HEK293 (cell line): Measurements from ENCODE around the gene RFX2.
A peak's percentile ranks its signal among the peaks of the same experiment; 100 is the strongest.

Experiments used
- CTCF ChIA-PET: fragments of 350-600 bp; formaldehyde crosslinking; extraction: SDS; loops from one replicate; lab custom pipeline; 2021; ENCODE audit warnings: antibody characterized with exemption; lab: Yijun Ruan, JAX
- POLR2A ChIA-PET: fragments of 300-600 bp; formaldehyde crosslinking; extraction: SDS; loops from one replicate; lab custom pipeline; 2020; ENCODE audit warnings: antibody characterized with exemption, inconsistent platforms; lab: Yijun Ruan, JAX
- H3K27ac ChIP-seq: fragments of 200-500 bp; sonication (Bioruptor generic); 2 replicates; pipeline ENCODE4 v1.5.1; 2014; ENCODE audit warnings: low read depth, low read length, control low read depth, inconsistent platforms; ENCODE audit errors: extremely low read depth
- H3K36me3 ChIP-seq, 2 experiments: fragments of 200-500 bp in 1 of 2; sonication (Bioruptor generic) in 1 of 2; 1 replicate in 1 of 2; 2 replicates in 1 of 2; pipeline ENCODE4 v1.5.1; 2014 to 2017; ENCODE audit warnings: inconsistent platforms in 2 of 2, low read length in 2 of 2; ENCODE audit not compliant: control insufficient read depth in 2 of 2, insufficient read depth in 1 of 2
- H3K4me1 ChIP-seq: fragments of 200-500 bp; sonication (Bioruptor generic); 2 replicates; pipeline ENCODE4 v1.5.1; 2014; ENCODE audit warnings: mild to moderate bottlenecking, low read length, inconsistent platforms; ENCODE audit not compliant: control insufficient read depth, insufficient read depth
- H3K4me3 ChIP-seq: 2 replicates; pipeline ENCODE4 v1.5.1; 2011; ENCODE audit warnings: low read depth, mild to moderate bottlenecking, control low read depth, low read length, moderate library complexity
- H3K9me3 ChIP-seq: fragments of 200-500 bp; sonication (Bioruptor generic); 2 replicates; pipeline ENCODE4 v1.5.1; 2014; ENCODE audit warnings: low read depth, low read length, inconsistent platforms; ENCODE audit not compliant: control insufficient read depth, insufficient read depth
- MEIS1 ChIP-seq: sonication (generic); formaldehyde crosslinking; IDR thresholded peaks from 2 replicates; pipeline ENCODE4 v1.8.1; 2022; ENCODE audit warnings: missing genetic modification reagents, mild to moderate bottlenecking, borderline replicate concordance
- PRDM1 ChIP-seq: fragments of 450-650 bp; formaldehyde crosslinking; IDR thresholded peaks from 2 replicates; pipeline ENCODE4; 2016; ENCODE audit warnings: missing biosample characterization, missing genetic modification characterization
- SP2 ChIP-seq: fragments of 450-650 bp; formaldehyde crosslinking; IDR thresholded peaks from 2 replicates; pipeline ENCODE4 v1.5.1; 2016; ENCODE audit warnings: missing biosample characterization, missing genetic modification characterization
- ZNF146 ChIP-seq: fragments of 450-650 bp; formaldehyde crosslinking; IDR thresholded peaks from 2 replicates; pipeline ENCODE4 v1.5.1; 2016; ENCODE audit warnings: missing biosample characterization, missing genetic modification characterization
- ZNF157 ChIP-seq: fragments of 450-650 bp; formaldehyde crosslinking; IDR thresholded peaks from 2 replicates; pipeline ENCODE4 v1.5.1; 2016; ENCODE audit warnings: missing biosample characterization, missing genetic modification characterization
- ZNF169 ChIP-seq: fragments of 450-650 bp; formaldehyde crosslinking; IDR thresholded peaks from 2 replicates; pipeline ENCODE4 v1.5.1; 2016; ENCODE audit warnings: missing biosample characterization, missing genetic modification characterization
- ZNF221 ChIP-seq: fragments of 450-650 bp; formaldehyde crosslinking; IDR thresholded peaks from 2 replicates; pipeline ENCODE4 v1.5.1; 2017; ENCODE audit warnings: missing biosample characterization, missing genetic modification characterization, borderline replicate concordance
- ZNF280D ChIP-seq: fragments of 450-650 bp; formaldehyde crosslinking; IDR thresholded peaks from 2 replicates; pipeline ENCODE4 v1.5.1; 2016; ENCODE audit warnings: missing biosample characterization, missing genetic modification characterization
- ZNF366 ChIP-seq: fragments of 450-650 bp; formaldehyde crosslinking; conservative IDR thresholded peaks from 2 replicates; pipeline ENCODE4 v1.5.1; 2016; ENCODE audit warnings: missing biosample characterization, missing genetic modification characterization
- ZNF48 ChIP-seq: fragments of 450-650 bp; formaldehyde crosslinking; IDR thresholded peaks from 2 replicates; pipeline ENCODE4 v1.5.1; 2016; ENCODE audit warnings: missing biosample characterization, missing genetic modification characterization
- ZNF529 ChIP-seq: fragments of 450-650 bp; formaldehyde crosslinking; IDR thresholded peaks from 2 replicates; pipeline ENCODE4 v1.5.1; 2017; ENCODE audit warnings: missing genetic modification characterization, missing biosample characterization; ENCODE audit not compliant: insufficient replicate concordance
- ZNF596 ChIP-seq: fragments of 450-650 bp; IDR thresholded peaks from 2 replicates; pipeline ENCODE4 v1.5.0; 2018; ENCODE audit warnings: missing biosample characterization, mild to moderate bottlenecking, missing genetic modification characterization, moderate library complexity
- ZNF600 ChIP-seq: fragments of 450-650 bp; formaldehyde crosslinking; IDR thresholded peaks from 2 replicates; pipeline ENCODE4 v1.5.1; 2016; ENCODE audit warnings: missing biosample characterization, missing genetic modification characterization
- ZNF654 ChIP-seq: fragments of 450-650 bp; formaldehyde crosslinking; IDR thresholded peaks from 2 replicates; pipeline ENCODE4 v1.5.1; 2016; ENCODE audit warnings: low read depth, missing biosample characterization, missing genetic modification characterization
- ZNF660 ChIP-seq: fragments of 450-650 bp; IDR thresholded peaks from 2 replicates; pipeline ENCODE4 v1.5.1; 2018; ENCODE audit warnings: missing biosample characterization, mild to moderate bottlenecking, missing genetic modification characterization
- ZNF701 ChIP-seq: fragments of 450-650 bp; formaldehyde crosslinking; IDR thresholded peaks from 2 replicates; pipeline ENCODE4 v1.5.1; 2016; ENCODE audit warnings: missing biosample characterization, missing genetic modification characterization
- ZXDB ChIP-seq: fragments of 450-650 bp; formaldehyde crosslinking; IDR thresholded peaks from 2 replicates; pipeline ENCODE4 v1.5.1; 2016; ENCODE audit warnings: missing biosample characterization, missing genetic modification characterization

The RFX2 gene

GRCh38 chr19:6119031-6119430, 8.7 kb upstream of the RFX2 start:
- ChIA-PET CTCF (interaction anchor here (0.6 to 1.5 kb wide), 2 partner anchors 18 to 70 kb away, joined by 3 to 5 read pairs; no protein-coding TSS in a partner anchor), POLR2A (no interaction called here)
- Histone ChIP-seq H3K36me3 (no peaks in the 10 kb centered on the region), H3K4me1 (no peaks in the 10 kb centered on the region), H3K4me3 (no peak overlapping the region), H3K27ac (no peak overlapping the region), H3K9me3 (no peaks in the 10 kb centered on the region)
- TF ChIP-seq ZNF221 (tag by site-specific recombination) (no peak), ZNF280D (peak; percentile 78; the same call in 1 of the 2 replicates), ZNF654 (tag by site-specific recombination) (no peak), ZNF169 (tag by site-specific recombination) (peak; percentile 17; the same call in 1 of the 2 replicates), ZNF600 (no peak), ZNF366 (tag by site-specific recombination) (peak; percentile 91), MEIS1 (CRISPR knock-in tag) (no peak), ZXDB (tag by site-specific recombination) (no peak), SP2 (tag by site-specific recombination) (no peak), ZNF660 (no peak)

- no peaks in the 10 kb centered on the region for H3K36me3 ChIP-seq
- no peak overlapping the region for H3K27ac ChIP-seq
- TF ChIP-seq ZNF146 (tag by site-specific recombination), result peak; percentile 82
- no peak for TF ChIP-seq ZNF529 (tag by site-specific recombination)
- TF ChIP-seq ZNF654 (tag by site-specific recombination), result no peak
- TF ChIP-seq ZNF48 (tag by site-specific recombination), result no peak
- TF ChIP-seq ZNF596 (tag by site-specific recombination), result no peak
- TF ChIP-seq, all 188 proteins: peak for 1
- H3K9me3 ChIP-seq, result no peaks in the 10 kb centered on the region
- ChIA-PET CTCF (interaction anchor here (1.1 to 1.5 kb wide), 2 partner anchors 68 to 69 kb away, joined by 3 to 5 read pairs; no protein-coding TSS in a partner anchor), POLR2A (no interaction called here)
- no peaks in the 10 kb centered on the region for H3K4me1 ChIP-seq
- H3K4me3 ChIP-seq, result no peak overlapping the region
Observed at GRCh38 chr19:6118043-6118442, 7.7 kb upstream of the RFX2 start.

GRCh38 chr19:6117534-6117933, 7.2 kb upstream of the RFX2 start:
- TF ChIP-seq ZNF701 (tag by site-specific recombination) (no peak), PRDM1 (tag by site-specific recombination) (peak; percentile 59; the same call in 1 of the 2 replicates), ZNF366 (tag by site-specific recombination) (peak; percentile 87), ZNF157 (tag by site-specific recombination) (no peak)
- TF ChIP-seq, all 188 proteins: peak for 2
- Histone ChIP-seq H3K4me1 (no peaks in the 10 kb centered on the region), H3K27ac (no peak overlapping the region), H3K9me3 (no peaks in the 10 kb centered on the region), H3K4me3 (no peak overlapping the region), H3K36me3 (no peaks in the 10 kb centered on the region)
- ChIA-PET POLR2A (no interaction called here), CTCF (interaction anchor here (0.6 to 2.4 kb wide), 5 partner anchors 9 to 150 kb away, joined by 3 to 13 read pairs (median 5); no protein-coding TSS in a partner anchor)
